Endothelial cell of umbilical vein (primary cell): ENCODE measurements around the gene INTS6.

Experiments
- EZH2 ChIP-seq: IDR thresholded peaks from 2 replicates; pipeline ENCODE4 v1.6.1; 2012; ENCODE audit warnings: borderline replicate concordance, low read depth, mild to moderate bottlenecking, moderate library complexity, low read length, inconsistent platforms; ENCODE audit not compliant: severe bottlenecking
- FOS ChIP-seq: IDR thresholded peaks from 2 replicates; pipeline ENCODE4 v1.6.1; 2011; ENCODE audit warnings: mild to moderate bottlenecking, low read length, moderate library complexity, borderline replicate concordance; ENCODE audit not compliant: insufficient read depth
- GATA2 ChIP-seq: IDR thresholded peaks from 2 replicates; pipeline ENCODE4 v1.7.0; 2011; ENCODE audit warnings: low read depth, mild to moderate bottlenecking, moderate library complexity, mixed read lengths, low read length; ENCODE audit not compliant: insufficient read length, insufficient read depth
- JUN ChIP-seq: IDR thresholded peaks from 2 replicates; pipeline ENCODE4 v1.6.1; 2011; ENCODE audit warnings: borderline replicate concordance, low read depth; ENCODE audit not compliant: insufficient read length, insufficient read depth
- MYC ChIP-seq: IDR thresholded peaks from one replicate; pipeline ENCODE4 v1.6.1; 2011; ENCODE audit warnings: mild to moderate bottlenecking, low read depth, low read length
- POLR2A ChIP-seq: IDR thresholded peaks from 2 replicates; pipeline ENCODE4 v1.6.1; 2012; ENCODE audit warnings: low read depth, mild to moderate bottlenecking, control low read depth, low read length
- POLR2AphosphoS5 ChIP-seq: IDR thresholded peaks from 2 replicates; pipeline ENCODE4 v1.6.1; 2012; ENCODE audit warnings: low read depth, mild to moderate bottlenecking, control low read depth, low read length, moderate library complexity; ENCODE audit not compliant: insufficient read depth
- TF ChIP-seq, protein P1 (sequence below), 2 donors: IDR thresholded peaks; 1 replicate in 1 of 2; 2 replicates in 1 of 2; pipeline ENCODE4 v1.5.1; 2011; ENCODE audit warnings: low read length in 2 of 2, mild to moderate bottlenecking in 2 of 2, moderate library complexity in 2 of 2, control low read depth in 1 of 2, inconsistent platforms in 1 of 2, low read depth in 1 of 2; ENCODE audit not compliant: insufficient read depth in 1 of 2; ENCODE audit errors: extremely low read depth in 1 of 2
- TF ChIP-seq, protein P2 (sequence below): IDR thresholded peaks from 2 replicates; pipeline ENCODE4 v1.6.1; 2011; ENCODE audit not compliant: insufficient read depth, insufficient read length

DNA sequence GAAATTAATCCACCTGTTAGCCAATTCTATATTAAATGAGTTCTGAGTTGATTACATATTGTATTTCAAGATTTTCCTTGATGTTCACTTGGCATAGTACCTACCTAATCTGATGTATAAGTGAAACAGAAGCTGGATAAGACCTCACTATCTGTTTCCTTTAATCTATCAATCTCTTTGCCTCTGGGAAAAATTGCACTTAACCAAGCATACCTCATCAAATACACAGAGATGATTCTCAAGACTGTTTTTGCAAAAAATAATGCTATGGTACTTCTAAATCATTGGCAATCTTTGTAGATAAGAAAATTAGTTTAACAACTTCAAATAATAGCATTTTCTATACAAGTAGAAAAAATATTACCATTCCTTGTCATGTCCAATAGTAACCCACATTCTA, 58.1 kb downstream of the INTS6 start:
- TF ChIP-seq POLR2AphosphoS5 (no peak), POLR2A (no peak), FOS (no peak), EZH2 (no peak), GATA2 (no peak), MYC (no peak), JUN (no peak)
- TF ChIP-seq, protein P1, sequence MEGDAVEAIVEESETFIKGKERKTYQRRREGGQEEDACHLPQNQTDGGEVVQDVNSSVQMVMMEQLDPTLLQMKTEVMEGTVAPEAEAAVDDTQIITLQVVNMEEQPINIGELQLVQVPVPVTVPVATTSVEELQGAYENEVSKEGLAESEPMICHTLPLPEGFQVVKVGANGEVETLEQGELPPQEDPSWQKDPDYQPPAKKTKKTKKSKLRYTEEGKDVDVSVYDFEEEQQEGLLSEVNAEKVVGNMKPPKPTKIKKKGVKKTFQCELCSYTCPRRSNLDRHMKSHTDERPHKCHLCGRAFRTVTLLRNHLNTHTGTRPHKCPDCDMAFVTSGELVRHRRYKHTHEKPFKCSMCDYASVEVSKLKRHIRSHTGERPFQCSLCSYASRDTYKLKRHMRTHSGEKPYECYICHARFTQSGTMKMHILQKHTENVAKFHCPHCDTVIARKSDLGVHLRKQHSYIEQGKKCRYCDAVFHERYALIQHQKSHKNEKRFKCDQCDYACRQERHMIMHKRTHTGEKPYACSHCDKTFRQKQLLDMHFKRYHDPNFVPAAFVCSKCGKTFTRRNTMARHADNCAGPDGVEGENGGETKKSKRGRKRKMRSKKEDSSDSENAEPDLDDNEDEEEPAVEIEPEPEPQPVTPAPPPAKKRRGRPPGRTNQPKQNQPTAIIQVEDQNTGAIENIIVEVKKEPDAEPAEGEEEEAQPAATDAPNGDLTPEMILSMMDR (IDR thresholded peaks at IDR 0.05; ENCODE audit: extremely low read depth in 1 of 2, insufficient read depth in 1 of 2, low read depth in 1 of 2, low read length in 2 of 2): no peak
- TF ChIP-seq, protein P2, sequence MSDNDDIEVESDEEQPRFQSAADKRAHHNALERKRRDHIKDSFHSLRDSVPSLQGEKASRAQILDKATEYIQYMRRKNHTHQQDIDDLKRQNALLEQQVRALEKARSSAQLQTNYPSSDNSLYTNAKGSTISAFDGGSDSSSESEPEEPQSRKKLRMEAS: no peak
